Glutamatergic neuron (in vitro differentiated cells): ENCODE data around the gene ANKH. TPM values are rescaled to one million over a fixed set of nuclear protein-coding genes. Genes with fewer than 3 reads are reported as not detected.

ENCODE experiments used
- microRNA-seq: library from miRNA; unstranded; fragments of <30 nt; microRNA quantifications from one replicate; pipeline ENCODE4, GENCODE V29; 2020; ENCODE audit not compliant: unreplicated experiment
- total RNA-seq: library from RNA; stranded (reverse); fragmentation: NEBNext Ultra II Directional; extraction: Animal tissue kit (Norgen Biotek cat#: 25700); gene quantifications from one replicate; pipeline ENCODE4 v1.2.1, GENCODE V29; 2021; ENCODE audit not compliant: unreplicated experiment

Gene ANKH
- total RNA-seq, 1 donor from 2014 or later = 83.3 TPM

Small RNAs within 50 kb of the gene (microRNA-seq; reads per million reads assigned to microRNA genes)
- not detected for gene MIR4637

Other genes starting within 250 kb of the ANKH start
- gene OTULIN, start 207.1 kb downstream of the ANKH start, total RNA-seq = 17.7 TPM